BLaER1 (cell line): ENCODE results near the gene TIMM9.
A peak's percentile ranks its signal among the peaks of the same experiment; 100 is the strongest.

Source experiments
- H3K27ac ChIP-seq: shearing (Covaris generic); formaldehyde crosslinking; 2 replicates; pipeline ENCODE4 v1.8.1; 2022
- H3K27me3 ChIP-seq: shearing (Covaris generic); formaldehyde crosslinking; 2 replicates; pipeline ENCODE4 v1.8.1; 2022
- H3K36me3 ChIP-seq: shearing (Covaris generic); formaldehyde crosslinking; 2 replicates; pipeline ENCODE4 v1.8.1; 2022
- H3K4me1 ChIP-seq: shearing (Covaris generic); formaldehyde crosslinking; 2 replicates; pipeline ENCODE4 v1.8.1; 2022
- H3K4me2 ChIP-seq: shearing (Covaris generic); formaldehyde crosslinking; 2 replicates; pipeline ENCODE4 v1.8.1; 2022
- H3K4me3 ChIP-seq: shearing (Covaris generic); formaldehyde crosslinking; 2 replicates; pipeline ENCODE4 v1.8.1; 2022
- H3K9ac ChIP-seq: shearing (Covaris generic); formaldehyde crosslinking; 2 replicates; pipeline ENCODE4 v1.8.1; 2022
- H3K9me3 ChIP-seq: shearing (Covaris generic); formaldehyde crosslinking; 2 replicates; pipeline ENCODE4 v1.8.1; 2022
- H4K20me1 ChIP-seq: shearing (Covaris generic); formaldehyde crosslinking; 2 replicates; pipeline ENCODE4 v1.8.1; 2022
- Cebpa-rat ChIP-seq: shearing (Covaris generic); IDR thresholded peaks from 2 replicates; pipeline ENCODE4 v1.8.1; 2022

Gene TIMM9

DNA sequence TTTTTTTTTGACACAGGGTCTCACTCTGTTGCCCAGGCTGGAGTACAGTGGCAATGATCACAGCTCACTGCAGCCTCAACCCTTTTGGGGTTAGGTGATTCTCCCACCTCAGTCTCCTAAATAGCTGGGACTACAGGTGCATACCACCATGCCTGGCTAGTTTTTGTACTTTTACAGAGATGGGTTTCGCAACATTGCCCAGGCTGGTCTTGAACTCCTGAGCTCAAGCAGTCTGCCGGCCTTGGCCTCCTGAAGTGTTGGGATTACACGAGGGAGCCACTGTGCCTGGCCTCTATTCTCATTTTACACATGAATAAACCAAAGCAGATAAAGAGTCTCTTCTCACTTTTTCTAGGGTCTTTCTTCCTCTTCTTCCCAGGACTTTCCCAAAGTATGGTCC is 28.4 kb downstream of the TIMM9 start:
- no peaks in the 10 kb centered on the region for H4K20me1 ChIP-seq
- no peak overlapping the region for H3K4me2 ChIP-seq
- H3K4me3 ChIP-seq: no peak overlapping the region
- H3K27me3 ChIP-seq: peaks cover 20% of the 10 kb centered on the region
- no peaks in the 10 kb centered on the region for H3K9me3 ChIP-seq
- peaks cover 13% of the 10 kb centered on the region for H3K4me1 ChIP-seq
- peak; percentile 54; the same call in 1 of the 2 replicates for TF ChIP-seq Cebpa-rat
- no peaks in the 10 kb centered on the region for H3K36me3 ChIP-seq
- no peak overlapping the region for H3K9ac ChIP-seq
- H3K27ac ChIP-seq: no peak overlapping the region

DNA sequence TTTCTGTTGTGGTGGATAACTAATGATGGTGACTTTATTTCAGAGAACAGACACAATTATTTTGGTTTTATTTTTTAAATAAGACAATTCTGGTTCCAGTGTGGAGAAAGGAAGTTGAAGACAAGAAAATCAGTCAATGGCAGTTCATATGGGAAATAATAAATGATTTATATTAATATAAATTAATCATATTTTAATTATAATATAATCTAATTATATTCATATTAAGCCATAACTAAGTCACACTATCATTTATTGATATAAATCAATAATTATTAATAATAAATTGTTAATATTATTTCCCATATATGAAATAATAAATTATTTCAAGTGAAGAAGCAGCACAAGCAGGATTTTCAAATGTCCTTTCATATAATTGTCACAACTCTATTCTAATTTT is 28.8 kb downstream of the TIMM9 start:
- H3K9me3 ChIP-seq: no peaks in the 10 kb centered on the region
- no peak for TF ChIP-seq Cebpa-rat
- no peak overlapping the region for H3K9ac ChIP-seq
- H3K4me1 ChIP-seq: peaks cover 13% of the 10 kb centered on the region
- H3K27ac ChIP-seq: no peak overlapping the region
- no peaks in the 10 kb centered on the region for H4K20me1 ChIP-seq
- no peak overlapping the region for H3K4me3 ChIP-seq
- peaks cover 20% of the 10 kb centered on the region for H3K27me3 ChIP-seq
- H3K36me3 ChIP-seq: no peaks in the 10 kb centered on the region
- no peak overlapping the region for H3K4me2 ChIP-seq

DNA sequence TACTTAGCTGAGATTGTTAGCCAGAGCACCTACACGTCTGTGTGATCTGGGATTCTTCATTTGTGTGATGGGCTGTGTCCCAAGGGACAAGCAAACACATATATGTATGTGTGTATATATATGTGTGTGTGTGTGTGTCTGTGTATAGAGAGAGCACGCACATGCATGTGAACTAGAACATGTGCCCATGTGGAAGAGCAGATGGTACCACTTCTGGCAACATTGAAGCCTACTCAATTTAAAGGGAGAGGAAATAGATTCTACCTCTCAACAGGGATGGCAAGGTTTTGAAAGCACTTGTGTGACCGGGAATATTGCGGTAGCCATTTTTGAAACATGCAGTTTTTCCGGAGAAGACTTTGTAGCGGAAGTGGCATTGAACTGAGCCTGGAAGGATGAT is 30.2 kb downstream of the TIMM9 start:
- no peak overlapping the region for H3K4me2 ChIP-seq
- no peaks in the 10 kb centered on the region for H3K9me3 ChIP-seq
- no peak for TF ChIP-seq Cebpa-rat
- H3K27ac ChIP-seq: no peak overlapping the region
- H3K4me1 ChIP-seq: peaks cover 13% of the 10 kb centered on the region
- no peaks in the 10 kb centered on the region for H4K20me1 ChIP-seq
- H3K27me3 ChIP-seq: peaks cover 20% of the 10 kb centered on the region
- no peak overlapping the region for H3K9ac ChIP-seq
- no peaks in the 10 kb centered on the region for H3K36me3 ChIP-seq
- H3K4me3 ChIP-seq: no peak overlapping the region

DNA sequence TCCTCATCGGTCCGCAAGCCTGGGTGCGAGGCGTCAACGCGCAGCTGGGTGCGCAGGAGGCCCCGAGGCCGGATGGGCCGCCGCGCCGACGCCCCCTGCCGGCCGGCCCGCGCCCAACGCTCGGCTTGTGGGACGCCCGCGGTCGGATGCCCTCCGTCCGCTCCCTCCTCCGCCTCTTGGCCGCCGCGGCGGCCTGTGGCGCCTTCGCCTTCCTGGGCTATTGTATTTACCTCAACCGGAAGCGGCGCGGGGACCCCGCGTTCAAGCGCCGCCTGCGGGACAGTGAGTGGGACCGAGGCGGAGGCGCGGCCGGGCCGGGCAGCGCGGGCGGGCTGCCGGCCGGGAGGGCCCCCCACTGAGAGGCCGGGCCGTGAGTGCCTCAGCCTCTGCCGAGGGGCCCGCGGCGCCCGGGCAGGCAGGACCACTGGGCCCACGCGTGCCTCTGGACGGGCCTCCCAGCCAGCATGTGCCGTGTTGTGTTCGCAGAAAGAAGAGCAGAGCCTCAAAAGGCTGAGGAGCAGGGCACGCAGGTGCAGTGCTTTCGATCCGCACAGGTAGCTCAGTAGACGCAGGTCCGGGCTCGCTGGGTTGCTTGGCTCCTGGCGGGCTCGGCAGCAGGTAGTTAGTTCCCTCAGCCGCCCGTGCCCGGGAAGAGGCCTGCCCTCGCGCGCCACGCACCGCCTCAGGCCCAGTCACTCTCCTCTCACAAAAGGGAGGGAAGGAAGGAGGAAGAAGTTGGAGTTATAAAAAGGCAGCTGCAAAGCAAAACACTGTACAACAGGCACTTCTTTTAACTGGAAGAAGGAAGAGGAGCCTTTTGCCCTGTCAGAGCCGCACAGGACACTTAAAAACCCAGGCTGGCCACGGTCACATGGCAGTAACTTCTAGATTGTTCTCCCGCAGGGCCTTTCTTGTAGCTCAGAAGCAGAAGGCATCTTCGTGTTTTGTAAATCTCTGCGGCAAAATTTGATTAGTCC is 31.2 kb downstream of the TIMM9 start, which contains the start of gene TOMM20L:
TSS of gene TOMM20L (plus strand) at position 119 of the 977 bp plus-strand sequence. CDS start at position 147, 28 bp downstream.
- TF ChIP-seq Cebpa-rat: no peak
- Histone ChIP-seq H3K27ac (peak within 1 kb of the TSS; percentile 56), H3K4me2 (peak within 1 kb of the TSS; percentile 86), H3K4me1 (peaks cover 13% of the 10 kb centered on the region), H3K9ac (peak within 1 kb of the TSS; percentile 68), H3K36me3 (no peaks in the 10 kb centered on the region), H3K4me3 (peak within 1 kb of the TSS; percentile 64), H3K27me3 (peaks cover 20% of the 10 kb centered on the region), H3K9me3 (no peaks in the 10 kb centered on the region), H4K20me1 (no peaks in the 10 kb centered on the region)

DNA sequence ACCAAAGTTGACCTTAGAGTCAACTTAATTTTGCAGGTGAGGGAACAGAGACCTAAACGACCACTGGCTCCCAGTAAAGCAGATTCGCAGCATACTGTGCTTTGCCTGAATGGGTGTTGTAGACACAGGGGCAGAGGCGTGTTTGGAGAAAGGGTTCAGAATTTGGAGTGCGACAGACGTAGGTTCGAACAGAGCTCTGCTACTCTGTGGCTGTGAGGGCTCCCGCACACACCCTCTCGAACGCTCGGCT is 31.8 kb downstream of the TIMM9 start:
- Histone ChIP-seq H3K9me3 (no peaks in the 10 kb centered on the region), H3K9ac (no peak overlapping the region), H4K20me1 (no peaks in the 10 kb centered on the region), H3K4me3 (peak overlapping the region; percentile 64), H3K4me1 (peaks cover 13% of the 10 kb centered on the region), H3K36me3 (no peaks in the 10 kb centered on the region), H3K27ac (peak overlapping the region; percentile 56), H3K27me3 (peaks cover 20% of the 10 kb centered on the region), H3K4me2 (peak overlapping the region; percentile 86)
- TF ChIP-seq Cebpa-rat: no peak

DNA sequence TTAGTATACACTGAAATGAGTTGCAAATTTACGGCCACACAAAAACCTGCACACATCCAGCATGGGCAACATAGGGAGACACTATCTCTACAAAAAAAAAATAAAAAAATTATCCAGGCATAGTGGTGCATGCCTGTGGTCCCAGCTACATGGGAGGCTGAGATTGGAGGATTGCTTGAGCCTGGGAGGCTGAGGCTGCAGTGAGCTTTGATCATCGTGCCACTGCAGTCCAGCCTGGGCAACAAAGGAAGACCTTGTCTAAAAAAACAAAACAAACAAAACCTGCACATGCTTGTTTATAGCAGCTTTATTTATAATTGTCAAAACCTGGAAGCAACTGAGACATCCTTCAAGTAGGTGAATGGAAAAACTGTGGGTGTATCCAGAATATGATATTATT is 36.5 kb downstream of the TIMM9 start:
- Histone ChIP-seq H3K9ac (no peak overlapping the region), H4K20me1 (no peaks in the 10 kb centered on the region), H3K4me1 (peaks cover 5% of the 10 kb centered on the region), H3K27me3 (peaks cover 8% of the 10 kb centered on the region), H3K36me3 (peaks cover 4% of the 10 kb centered on the region; the same call in 1 of the 2 replicates), H3K4me3 (no peak overlapping the region), H3K4me2 (no peak overlapping the region), H3K9me3 (no peaks in the 10 kb centered on the region), H3K27ac (no peak overlapping the region)
- no peak for TF ChIP-seq Cebpa-rat

DNA sequence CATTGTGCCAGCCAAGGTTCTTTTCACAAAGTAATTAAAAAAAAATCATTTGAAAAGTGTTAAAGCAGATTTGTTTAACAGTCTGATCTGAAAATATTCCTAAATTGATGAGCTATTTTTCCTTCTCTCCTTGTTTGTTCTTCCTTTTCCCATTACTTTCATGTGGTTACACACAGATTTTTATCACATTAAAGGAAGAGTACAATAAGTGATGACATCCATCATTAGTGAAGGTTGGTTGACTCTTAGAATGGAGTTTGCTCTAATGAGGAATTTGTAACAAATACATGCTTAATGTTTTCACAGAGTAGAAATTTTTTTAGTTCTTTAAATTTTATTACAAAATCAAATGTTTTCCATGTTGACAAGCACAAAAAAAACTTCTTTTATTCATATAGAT is 50.5 kb downstream of the TIMM9 start:
- H3K9ac ChIP-seq: no peak overlapping the region
- H3K27me3 ChIP-seq: no peaks in the 10 kb centered on the region
- H3K9me3 ChIP-seq: no peaks in the 10 kb centered on the region
- H3K4me1 ChIP-seq: no peaks in the 10 kb centered on the region
- no peak overlapping the region for H3K27ac ChIP-seq
- H4K20me1 ChIP-seq: no peaks in the 10 kb centered on the region
- TF ChIP-seq Cebpa-rat: no peak
- no peak overlapping the region for H3K4me2 ChIP-seq
- no peak overlapping the region for H3K4me3 ChIP-seq
- peaks cover 73% of the 10 kb centered on the region for H3K36me3 ChIP-seq

DNA sequence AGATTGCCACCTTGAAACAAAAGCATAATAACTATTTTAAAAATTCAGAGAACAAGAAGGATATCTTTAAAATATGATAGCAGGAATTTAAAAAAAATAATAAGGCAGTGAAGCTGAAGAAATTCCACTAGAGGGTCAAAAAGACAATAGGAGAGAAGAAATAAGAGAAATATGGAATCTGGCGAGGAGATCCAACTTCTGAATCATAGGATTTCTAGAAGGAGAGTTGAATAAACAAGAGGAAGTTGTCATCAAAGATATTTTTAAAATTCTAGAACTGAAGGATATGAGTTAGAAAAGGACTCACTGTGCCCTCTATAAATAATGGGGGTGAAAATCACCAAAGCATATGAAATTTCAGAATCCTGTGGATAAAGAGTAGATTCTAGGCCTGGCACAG is 58.4 kb downstream of the TIMM9 start:
- no peak overlapping the region for H3K27ac ChIP-seq
- no peaks in the 10 kb centered on the region for H3K9me3 ChIP-seq
- H3K4me1 ChIP-seq: no peaks in the 10 kb centered on the region
- H3K36me3 ChIP-seq: peaks cover 79% of the 10 kb centered on the region
- no peaks in the 10 kb centered on the region for H3K27me3 ChIP-seq
- TF ChIP-seq Cebpa-rat: no peak
- no peak overlapping the region for H3K9ac ChIP-seq
- no peaks in the 10 kb centered on the region for H4K20me1 ChIP-seq
- H3K4me2 ChIP-seq: no peak overlapping the region
- H3K4me3 ChIP-seq: no peak overlapping the region

DNA sequence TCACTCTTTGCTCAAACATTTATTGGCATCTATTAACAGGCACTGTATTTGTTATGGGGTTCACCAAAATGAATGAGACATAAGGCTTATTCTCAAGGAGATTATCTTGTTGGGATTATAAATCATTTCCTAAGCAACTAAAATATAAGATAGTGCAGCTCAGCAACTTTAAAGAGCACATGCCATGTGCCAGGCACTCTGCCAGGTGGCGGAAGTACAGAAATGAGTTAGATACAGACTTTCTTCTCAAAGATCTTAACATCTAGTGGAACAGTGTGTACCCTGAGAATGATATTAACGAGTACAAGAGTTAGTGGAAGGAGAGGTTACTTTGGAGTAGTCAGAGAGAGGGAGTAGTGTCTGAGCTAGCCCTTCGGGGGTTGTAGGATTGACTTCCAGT is 60.0 kb downstream of the TIMM9 start:
- Histone ChIP-seq H3K36me3 (peaks cover 89% of the 10 kb centered on the region), H3K27me3 (no peaks in the 10 kb centered on the region), H3K4me3 (no peak overlapping the region), H3K4me1 (no peaks in the 10 kb centered on the region), H4K20me1 (no peaks in the 10 kb centered on the region), H3K27ac (no peak overlapping the region), H3K4me2 (no peak overlapping the region), H3K9ac (no peak overlapping the region), H3K9me3 (no peaks in the 10 kb centered on the region)
- TF ChIP-seq Cebpa-rat: no peak

DNA sequence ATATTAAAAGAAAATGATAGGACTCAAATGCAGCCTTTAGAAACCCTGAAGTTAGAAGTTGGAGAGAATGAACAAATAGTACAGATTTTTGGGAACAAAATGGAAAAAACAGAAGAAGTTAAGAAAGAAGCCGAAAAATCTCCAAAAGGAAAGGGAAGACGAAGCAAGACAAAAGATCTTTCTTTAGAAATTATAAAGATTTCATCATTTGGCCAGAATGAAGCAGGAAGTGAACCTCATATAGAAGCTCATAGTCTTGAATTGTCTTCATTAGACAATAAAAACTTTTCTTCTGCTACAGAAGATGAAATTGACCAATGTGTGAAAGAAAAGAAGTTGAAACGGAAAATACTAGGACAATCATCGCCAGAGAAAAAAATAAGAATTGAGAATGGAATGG is 63.0 kb downstream of the TIMM9 start:
- Histone ChIP-seq H3K9ac (no peak overlapping the region), H3K4me1 (no peaks in the 10 kb centered on the region), H3K4me3 (no peak overlapping the region), H3K27me3 (no peaks in the 10 kb centered on the region), H3K36me3 (peaks cover 89% of the 10 kb centered on the region), H3K27ac (no peak overlapping the region), H3K9me3 (no peaks in the 10 kb centered on the region), H3K4me2 (no peak overlapping the region), H4K20me1 (no peaks in the 10 kb centered on the region)
- no peak for TF ChIP-seq Cebpa-rat
